Glutamatergic neuron (in vitro differentiated cells): ENCODE measurements around the gene KCNN1. TPM values are rescaled to one million over a fixed set of nuclear protein-coding genes. Genes with fewer than 3 reads are reported as not detected.

Experiments used
- DNase-seq: peaks from one replicate; pipeline ENCODE4 v3.0.0; 2022
- H3K27ac Mint-ChIP-seq: one replicate; pipeline ENCODE4 v1.8.0; 2020; ENCODE audit warnings: mild to moderate bottlenecking, mixed read lengths, inconsistent platforms; ENCODE audit not compliant: unreplicated experiment
- H3K27me3 Mint-ChIP-seq: one replicate; pipeline ENCODE4 v1.8.0; 2020; ENCODE audit warnings: mild to moderate bottlenecking, moderate library complexity, mixed read lengths, inconsistent platforms; ENCODE audit not compliant: unreplicated experiment
- H3K36me3 Mint-ChIP-seq: one replicate; pipeline ENCODE4 v1.8.0; 2020; ENCODE audit warnings: mild to moderate bottlenecking, mixed read lengths, inconsistent platforms; ENCODE audit not compliant: unreplicated experiment
- H3K4me1 Mint-ChIP-seq: one replicate; pipeline ENCODE4 v1.8.0; 2020; ENCODE audit warnings: mild to moderate bottlenecking, low read depth, mixed read lengths, inconsistent platforms; ENCODE audit not compliant: unreplicated experiment
- H3K4me3 Mint-ChIP-seq: one replicate; pipeline ENCODE4 v1.8.0; 2020; ENCODE audit warnings: mild to moderate bottlenecking, mixed read lengths, inconsistent platforms; ENCODE audit not compliant: unreplicated experiment
- H3K9me3 Mint-ChIP-seq: one replicate; pipeline ENCODE4 v1.8.0; 2020; ENCODE audit warnings: mild to moderate bottlenecking, moderate library complexity, mixed read lengths, inconsistent platforms; ENCODE audit not compliant: unreplicated experiment
- CTCF ChIP-seq: fragments of 200-600 bp; sonication (generic); IDR thresholded peaks from one replicate; pipeline ENCODE4 v1.5.0; 2021; ENCODE audit not compliant: partially characterized antibody, unreplicated experiment
- total RNA-seq: library from RNA; stranded (reverse); fragmentation: NEBNext Ultra II Directional; extraction: Animal tissue kit (Norgen Biotek cat#: 25700); gene quantifications from one replicate; pipeline ENCODE4 v1.2.1, GENCODE V29; 2021; ENCODE audit not compliant: unreplicated experiment

Gene KCNN1
- total RNA-seq, 1 donor from 2014 or later, result 91.1 TPM

GRCh38 chr19:17965370-17966128, 1.4 kb upstream of the KCNN1 start:
- peak overlapping the region; percentile 95 for H3K27ac Mint-ChIP-seq

GRCh38 chr19:17966129-17966483, 801 bp upstream of the KCNN1 start:
- peaks cover 13% of the 10 kb centered on the region for H3K27me3 Mint-ChIP-seq
- H3K4me3 Mint-ChIP-seq, result peak overlapping the region; percentile 91
- no peaks in the 10 kb centered on the region for H3K36me3 Mint-ChIP-seq
- no peak for DNase-seq
- peaks cover 10% of the 10 kb centered on the region for H3K4me1 Mint-ChIP-seq
- TF ChIP-seq CTCF, result no peak
- H3K27ac Mint-ChIP-seq, result peak overlapping the region; percentile 95
- peaks cover 5% of the 10 kb centered on the region for H3K9me3 Mint-ChIP-seq

More at GRCh38 chr19:17965370-17966128, 1.4 kb upstream of the KCNN1 start:
- Mint-ChIP-seq H3K36me3 (no peaks in the 10 kb centered on the region), H3K27me3 (peaks cover 13% of the 10 kb centered on the region), H3K4me1 (peaks cover 10% of the 10 kb centered on the region), H3K9me3 (peaks cover 5% of the 10 kb centered on the region), H3K4me3 (peak overlapping the region; percentile 91)
- TF ChIP-seq CTCF, result no peak
- no peak for DNase-seq

- Mint-ChIP-seq H3K27me3 (peaks cover 10% of the 10 kb centered on the region), H3K36me3 (no peaks in the 10 kb centered on the region), H3K4me1 (peaks cover 10% of the 10 kb centered on the region), H3K9me3 (peaks cover 5% of the 10 kb centered on the region), H3K4me3 (peak overlapping the region; percentile 96), H3K27ac (peak overlapping the region; percentile 84)
- TF ChIP-seq CTCF, result no peak
- DNase-seq, result peak; percentile 78
These were observed 547 bp downstream of the KCNN1 start for GRCh38 chr19:17967257-17968051.

- Mint-ChIP-seq H3K27me3 (peaks cover 9% of the 10 kb centered on the region), H3K4me3 (peak overlapping the region; percentile 63)
- no peak for DNase-seq
These were observed 1.5 kb downstream of the KCNN1 start for GRCh38 chr19:17968362-17968761.

More at GRCh38 chr19:17968362-17968761, 1.5 kb downstream of the KCNN1 start:
- no peak for TF ChIP-seq CTCF
- Mint-ChIP-seq H3K9me3 (peaks cover 5% of the 10 kb centered on the region), H3K36me3 (no peaks in the 10 kb centered on the region), H3K27ac (no peak overlapping the region), H3K4me1 (peaks cover 10% of the 10 kb centered on the region)
